Heart left ventricle (tissue), 16 donors: ENCODE measurements around the gene CTBP1. TPM values are rescaled to one million over a fixed set of nuclear protein-coding genes. Genes with fewer than 3 reads are reported as not detected.

Experiments
- ATAC-seq, 4 donors: fragments of 200-7000 bp; cut with Tn5 transposase; one replicate each; pipeline ENCODE4 v1.9.1; 2020 to 2022; ENCODE audit warnings: moderate library complexity in 4 of 4, mild to moderate bottlenecking in 3 of 4, moderate number of reproducible peaks in 1 of 4
- DNase-seq, 5 donors: peaks; one replicate each; pipeline ENCODE4 v3.0.0-alpha.2; 2020
- H3K27ac ChIP-seq, 12 donors: fragments of 200-600 bp; sonication (generic) in 4 of 12; one replicate each; pipeline versions ENCODE4 v1.5.0 to v1.8.0; 2016 to 2022; ENCODE audit warnings: mild to moderate bottlenecking in 2 of 12
- H3K27me3 ChIP-seq, 9 donors: fragments of 200-600 bp; sonication (generic) in 2 of 9; one replicate each; pipeline versions ENCODE4 v1.5.1 to v1.8.0; 2016 to 2022; ENCODE audit warnings: mild to moderate bottlenecking in 3 of 9
- H3K36me3 ChIP-seq, 9 donors: fragments of 200-600 bp; sonication (generic) in 2 of 9; one replicate each; pipeline versions ENCODE4 v1.5.0 to v1.8.0; 2018 to 2022; ENCODE audit warnings: mild to moderate bottlenecking in 2 of 9
- H3K4me1 ChIP-seq, 12 donors: fragments of 200-600 bp; sonication (generic) in 4 of 12; one replicate each; pipeline versions ENCODE4 v1.5.0 to v1.8.0; 2016 to 2022; ENCODE audit warnings: mild to moderate bottlenecking in 3 of 12
- H3K4me3 ChIP-seq, 12 donors: fragments of 200-600 bp; sonication (generic) in 4 of 12; one replicate each; pipeline versions ENCODE4 v1.5.0 to v1.8.0; 2017 to 2022; ENCODE audit warnings: mild to moderate bottlenecking in 9 of 12, moderate library complexity in 4 of 12
- H3K9me3 ChIP-seq, 12 donors: fragments of 200-600 bp; sonication (generic) in 4 of 12; one replicate each; pipeline versions ENCODE4 v1.5.0 to v1.8.0; 2016 to 2022; ENCODE audit warnings: mild to moderate bottlenecking in 1 of 12
- POLR2A ChIP-seq, 2 donors: fragments of 450-650 bp; IDR thresholded peaks; one replicate each; pipeline ENCODE4 v1.6.1; 2017; ENCODE audit warnings: antibody characterized with exemption in 2 of 2, mild to moderate bottlenecking in 2 of 2, moderate library complexity in 2 of 2
- WGBS, 4 donors: extraction: QIAGEN DNeasy Blood & Tissue Kit in 2 of 4; methylation state at CpG; one replicate each; pipeline versions ENCODE4 v1.1.5 to v1.1.7; 2013 to 2018; 5-methylcytosine and 5-hydroxymethylcytosine counted together
- intact Hi-C, 10 donors: fragments of 100-400 bp; cut with DNase I; formaldehyde crosslinking; loops; one replicate each; pipeline versions ENCODE4 v1.11.1 to v1.14.2; 2022
- polyA plus RNA-seq, 2 donors: library from polyadenylated mRNA; stranded (reverse); fragments of 200-250 nt; gene quantifications; one replicate each; pipeline ENCODE4 v1.2.3, GENCODE V29; 2013
- total RNA-seq, 9 donors: library from RNA; depleted of rRNA in 2 of 9; stranded (reverse); fragments of >200 nt in 2 of 9; fragmentation: NEBNext Ultra II Directional in 3 of 9; extraction: Animal tissue kit (Norgen Biotek cat#: 25700) in 3 of 9; gene quantifications; one replicate each; pipeline versions ENCODE4 v1.1.0 to v1.2.4, GENCODE V29; 2016 to 2023
- TF ChIP-seq, protein P1 (sequence below), 12 donors: fragments of 200-600 bp; sonication (generic) in 4 of 12; IDR thresholded peaks; one replicate each; pipeline versions ENCODE4 v1.5.0 to v1.8.0; 2018 to 2022; ENCODE audit warnings: antibody characterized with exemption in 12 of 12, mild to moderate bottlenecking in 5 of 12
- donor health status: ischemic (EF 13 %, LVEDD 7.1; RV severe dilation, severe dysfunction).
- donor health status: healthy with polysubstance abuse.
- donor health status: DM: no; HTN: yes; CAD: no.
- donor health status: DM: no; HTN: no; CAD: no.
- donor health status: ischemic (EF 25% LVEDD 6.9; RV normal size, moderate dysfunction).
- donor health status: ischemic (EF 25% LVEDD 5.7; RV mildly dilated, moderate dysfunction).
- donor health status: healthy.
- donor health status: DM: yes; HTN: yes; CAD: no.
- donor health status: ischemic (EF 35%, LVEDD 5.7; RV mildly dilated, moderate dysfunction).
- donor health status: nonischemic (EF 11% LVEDD 7.7; RV severe dilation, severe dysfunction).
- donor health status: DM: yes; HTN: yes; CAD: no.
- donor health status: PGD.
- donor health status: ischemic (EF 29% LVEDD 5.4; RV normal size, mild dysfunction).
- donor health status: nonischemic (EF 23%, LVEDD 6.1; RV moderate dilation, normal function).

CTBP1 gene
- total and polyA plus RNA-seq, 11 donors: 92.0 to 165 (median 128) TPM

GRCh38 chr4:1164956-1165545 lies 83.9 kb downstream of the CTBP1 start:
- Histone ChIP-seq H3K4me3 (no peak overlapping the region), H3K36me3 (peaks cover 0 to 9% (median 0%) of the 10 kb centered on the region in 9 donors), H3K27me3 (peaks cover 0 to 10% (median 0%) of the 10 kb centered on the region in 9 donors), H3K4me1 (peaks cover 0 to 33% (median 10%) of the 10 kb centered on the region in 12 donors), H3K9me3 (no peaks in the 10 kb centered on the region), H3K27ac (no peak overlapping the region)
- intact Hi-C loops: loop anchor here in 9 of 10 donors (5.0 to 10.0 kb wide), 8 partner anchors 47 to 180 kb away; partner anchors contain the start of genes CTBP1 (in 6 of the 9) and UVSSA (in 2 of the 9)
- TF ChIP-seq, protein P1, sequence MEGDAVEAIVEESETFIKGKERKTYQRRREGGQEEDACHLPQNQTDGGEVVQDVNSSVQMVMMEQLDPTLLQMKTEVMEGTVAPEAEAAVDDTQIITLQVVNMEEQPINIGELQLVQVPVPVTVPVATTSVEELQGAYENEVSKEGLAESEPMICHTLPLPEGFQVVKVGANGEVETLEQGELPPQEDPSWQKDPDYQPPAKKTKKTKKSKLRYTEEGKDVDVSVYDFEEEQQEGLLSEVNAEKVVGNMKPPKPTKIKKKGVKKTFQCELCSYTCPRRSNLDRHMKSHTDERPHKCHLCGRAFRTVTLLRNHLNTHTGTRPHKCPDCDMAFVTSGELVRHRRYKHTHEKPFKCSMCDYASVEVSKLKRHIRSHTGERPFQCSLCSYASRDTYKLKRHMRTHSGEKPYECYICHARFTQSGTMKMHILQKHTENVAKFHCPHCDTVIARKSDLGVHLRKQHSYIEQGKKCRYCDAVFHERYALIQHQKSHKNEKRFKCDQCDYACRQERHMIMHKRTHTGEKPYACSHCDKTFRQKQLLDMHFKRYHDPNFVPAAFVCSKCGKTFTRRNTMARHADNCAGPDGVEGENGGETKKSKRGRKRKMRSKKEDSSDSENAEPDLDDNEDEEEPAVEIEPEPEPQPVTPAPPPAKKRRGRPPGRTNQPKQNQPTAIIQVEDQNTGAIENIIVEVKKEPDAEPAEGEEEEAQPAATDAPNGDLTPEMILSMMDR (IDR thresholded peaks at IDR 0.05): no peak
- no peak for TF ChIP-seq POLR2A (IDR thresholded peaks at IDR 0.05)
- DNase-seq (no peak), ATAC-seq (no peak)
- 82 to 97% (median 90%) methylated on average over 13 of the region's 13 CpGs for WGBS, 4 donors

DNA sequence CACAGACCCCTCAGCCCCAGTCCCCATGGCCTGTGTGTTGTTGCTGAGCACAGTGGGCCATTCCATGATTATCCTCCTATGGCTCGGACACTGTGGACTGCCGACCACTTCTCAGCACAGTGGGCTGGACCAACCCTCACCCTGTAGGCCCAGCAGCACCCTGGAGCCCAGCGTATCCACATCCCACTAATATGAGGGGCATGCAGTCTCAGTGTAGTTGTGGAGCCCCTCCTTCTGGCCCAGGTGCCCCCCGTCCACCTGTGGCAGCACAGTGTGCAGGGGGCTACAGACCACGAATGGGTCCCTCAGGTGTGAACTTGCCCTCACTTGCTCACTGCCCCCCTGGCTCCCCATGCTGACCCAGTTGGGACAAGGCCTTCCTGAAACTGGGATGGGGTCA lies 84.5 kb downstream of the CTBP1 start:
- 89 to 94% (median 91%) methylated on average over 5 of the region's 5 CpGs for WGBS, 4 donors
- intact Hi-C loops: loop anchor here in 3 of 10 donors (10.0 kb wide), 2 partner anchors 80 to 180 kb away; partner anchors contain the start of genes UVSSA (in 2 of the 3) and CTBP1 (in 1 of the 3)
- peaks cover 0 to 28% (median 10%) of the 10 kb centered on the region in 12 donors for H3K4me1 ChIP-seq

DNA sequence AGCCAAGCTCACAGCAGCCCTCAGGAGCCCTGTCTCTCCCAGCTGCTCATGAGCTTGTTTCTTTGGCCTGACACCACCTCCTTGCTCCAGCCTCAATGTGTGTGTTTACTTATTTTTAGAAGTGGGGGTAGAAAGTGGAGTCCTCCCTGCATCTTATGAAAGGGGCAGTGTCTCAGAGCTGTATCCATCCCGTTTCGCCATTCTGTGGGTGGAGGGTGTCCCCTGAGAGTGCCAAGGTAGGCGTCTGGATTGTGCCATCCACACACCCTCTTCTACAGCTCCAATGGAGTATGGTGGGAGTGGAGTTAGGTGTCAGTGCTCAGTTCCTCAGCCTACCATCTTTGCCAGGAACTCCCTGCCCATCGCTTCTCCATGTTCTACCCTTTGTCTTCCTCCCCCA lies 84.9 kb downstream of the CTBP1 start:
- ATAC-seq (no peak), DNase-seq (no peak)
- no peaks in the 10 kb centered on the region for H3K9me3 ChIP-seq
- H3K36me3 ChIP-seq: no peaks in the 10 kb centered on the region
- peaks cover 0 to 28% (median 10%) of the 10 kb centered on the region in 12 donors for H3K4me1 ChIP-seq
- intact Hi-C loops: loop anchor here in 3 of 10 donors (10.0 kb wide), 2 partner anchors 81 to 181 kb away; partner anchors contain the start of genes UVSSA (in 2 of the 3) and CTBP1 (in 1 of the 3)
- WGBS, 4 donors: 83 to 93% (median 85%) methylated on average over 4 of the region's 4 CpGs
- peak overlapping the region in 1 of 12 donors; percentile 70 for H3K27ac ChIP-seq
- TF ChIP-seq, protein P1 (IDR thresholded peaks at IDR 0.05): no peak
- TF ChIP-seq POLR2A (IDR thresholded peaks at IDR 0.05): no peak
- no peak overlapping the region for H3K4me3 ChIP-seq
- peaks cover 0 to 4% (median 0%) of the 10 kb centered on the region in 9 donors for H3K27me3 ChIP-seq

More for the DNA sequence above, 84.5 kb downstream of the CTBP1 start:
- DNase-seq (no peak), ATAC-seq (no peak)
- no peaks in the 10 kb centered on the region for H3K9me3 ChIP-seq
- no peak overlapping the region for H3K27ac ChIP-seq
- no peak overlapping the region for H3K4me3 ChIP-seq
- H3K36me3 ChIP-seq: peaks cover 0 to 3% (median 0%) of the 10 kb centered on the region in 9 donors
- TF ChIP-seq, protein P1 (IDR thresholded peaks at IDR 0.05): no peak
- TF ChIP-seq POLR2A (IDR thresholded peaks at IDR 0.05): no peak
- H3K27me3 ChIP-seq: peaks cover 0 to 6% (median 0%) of the 10 kb centered on the region in 9 donors

Other genes with a start within 250 kb of the CTBP1 start
- 10 to 100 TPM; 23.6 to 90.7 (median 30.6) TPM for gene FGFRL1, start 237.5 kb downstream of the CTBP1 start, total RNA-seq
- 10 to 100 TPM; 26.9 to 47.1 TPM for gene FGFRL1, start 237.5 kb downstream of the CTBP1 start, polyA plus RNA-seq
- gene RNF212, start 135.6 kb downstream of the CTBP1 start, total RNA-seq: 1 to 10 TPM in 1 of 9 donors, under 1 TPM in 4, not detected in 4; 0.25 to 1.6 (median 0.43) TPM
- under 1 TPM; 0.62 to 0.65 TPM for gene RNF212, start 135.6 kb downstream of the CTBP1 start, polyA plus RNA-seq
- 10 to 100 TPM in 7 of 9 donors, 1 to 10 TPM in 2; 8.8 to 36.3 (median 13.7) TPM for gene SPON2, start 76.5 kb downstream of the CTBP1 start, total RNA-seq
- 10 to 100 TPM in 1 of 2 donors, 1 to 10 TPM in 1; 7.8 to 31.2 TPM for gene SPON2, start 76.5 kb downstream of the CTBP1 start, polyA plus RNA-seq
- gene MAEA, start 40.8 kb upstream of the CTBP1 start, total RNA-seq: 10 to 100 TPM; 41.5 to 57.2 (median 45.1) TPM
- 10 to 100 TPM; 38.1 to 56.9 TPM for gene MAEA, start 40.8 kb upstream of the CTBP1 start, polyA plus RNA-seq
- 10 to 100 TPM in 2 of 9 donors, 1 to 10 TPM in 7; 5.0 to 14.2 (median 6.7) TPM for gene UVSSA, start 98.1 kb upstream of the CTBP1 start, total RNA-seq
- 1 to 10 TPM; 4.7 to 6.6 TPM for gene UVSSA, start 98.1 kb upstream of the CTBP1 start, polyA plus RNA-seq
- gene NKX1-1, start 157.3 kb upstream of the CTBP1 start, total RNA-seq: not detected
- not detected for gene NKX1-1, start 157.3 kb upstream of the CTBP1 start, polyA plus RNA-seq